OCI-LY3 (cell line): ENCODE results near the gene PAPSS2.

Experiments used
- H2AFZ ChIP-seq: fragments of 200-600, 300-600 bp; shearing (Covaris generic); 2 replicates; pipeline ENCODE4 v1.6.0; 2014; ENCODE audit warnings: antibody characterized with exemption, low read depth, low read length
- H3K27ac ChIP-seq: fragments of 200-600, 300-600 bp; sonication (generic); 2 replicates; pipeline ENCODE4 v1.5.1; 2014; ENCODE audit warnings: mild to moderate bottlenecking, low read length, moderate library complexity, mixed read lengths
- H3K27me3 ChIP-seq: fragments of 200-600, 300-600 bp; sonication (generic); 2 replicates; pipeline ENCODE4 v1.6.1; 2014; ENCODE audit warnings: low read depth, low read length, mixed read lengths
- H3K36me3 ChIP-seq: fragments of 200-600, 300-600 bp; sonication (generic); replicated peaks from 2 replicates; pipeline ENCODE3; 2014; ENCODE audit warnings: low read depth, low read length, mixed read lengths
- H3K4me1 ChIP-seq: fragments of 300-600, 200-600 bp; sonication (generic); 2 replicates; pipeline ENCODE4 v1.6.1; 2014; ENCODE audit warnings: low read length, mixed read lengths
- H3K4me2 ChIP-seq: fragments of 200-600, 300-600 bp; sonication (generic); 2 replicates; pipeline ENCODE4 v1.6.1; 2014; ENCODE audit warnings: low read length, mixed read lengths
- H3K4me3 ChIP-seq: fragments of 300-600, 200-600 bp; sonication (generic); 2 replicates; pipeline ENCODE4 v1.5.1; 2014; ENCODE audit warnings: antibody characterized with exemption, mild to moderate bottlenecking, low read length, moderate library complexity
- H3K79me2 ChIP-seq: fragments of 300-600, 200-600 bp; shearing (Covaris generic); 2 replicates; pipeline ENCODE4 v1.6.1; 2014; ENCODE audit warnings: mild to moderate bottlenecking, low read length, mixed read lengths
- H3K9ac ChIP-seq: fragments of 300-600, 200-600 bp; shearing (Covaris generic); 2 replicates; pipeline ENCODE4 v1.6.0; 2014; ENCODE audit warnings: mild to moderate bottlenecking, low read length, moderate library complexity
- H3K9me3 ChIP-seq: fragments of 200-600, 300-600 bp; shearing (Covaris generic); 2 replicates; pipeline ENCODE4 v1.6.1; 2014; ENCODE audit warnings: low read length, mixed read lengths; ENCODE audit not compliant: insufficient read depth
- H4K20me1 ChIP-seq: fragments of 200-600, 300-600 bp; sonication (generic); 2 replicates; pipeline ENCODE4 v1.6.1; 2016; ENCODE audit warnings: low read length, mixed read lengths; ENCODE audit not compliant: insufficient read depth
- CTCF ChIP-seq: fragments of 200-600, 300-600 bp; sonication (generic); IDR thresholded peaks from 2 replicates; pipeline ENCODE4 v1.5.1; 2014; ENCODE audit warnings: antibody characterized with exemption, low read length, low read depth
- EZH2phosphoT487 ChIP-seq: fragments of 200-600 bp; shearing (Covaris generic); IDR thresholded peaks from 2 replicates; pipeline ENCODE4 v1.6.1; 2018; ENCODE audit warnings: antibody characterized with exemption, mixed run types, low read depth

The PAPSS2 gene

GRCh38 chr10:87675396-87676376, 16.0 kb downstream of the PAPSS2 start:
- no peak for TF ChIP-seq EZH2phosphoT487
- TF ChIP-seq CTCF, result no peak
- Histone ChIP-seq H3K36me3 (no peaks in the 10 kb centered on the region), H3K4me1 (0 out of 2 replicates have a peak, but pooled peaks cover 4% of the 10 kb centered on the region), H3K4me3 (no peak overlapping the region), H3K9me3 (no peaks in the 10 kb centered on the region), H3K4me2 (no peak overlapping the region), H3K27me3 (0 out of 2 replicates have a peak, but pooled peaks cover 1% of the 10 kb centered on the region), H3K27ac (no peak overlapping the region), H3K79me2 (no peaks in the 10 kb centered on the region), H4K20me1 (no peaks in the 10 kb centered on the region), H3K9ac (no peak overlapping the region), H2AFZ (no peak overlapping the region)

- Histone ChIP-seq H3K27me3 (0 out of 2 replicates have a peak, but pooled peaks cover 5% of the 10 kb centered on the region), H3K27ac (no peak overlapping the region), H3K9me3 (no peaks in the 10 kb centered on the region), H3K4me1 (0 out of 2 replicates have a peak, but pooled peaks cover 4% of the 10 kb centered on the region), H3K4me3 (no peak overlapping the region), H2AFZ (no peak overlapping the region), H3K36me3 (no peaks in the 10 kb centered on the region), H3K4me2 (no peak overlapping the region), H3K9ac (no peak overlapping the region), H3K79me2 (no peaks in the 10 kb centered on the region), H4K20me1 (no peaks in the 10 kb centered on the region)
- no peak for TF ChIP-seq EZH2phosphoT487
Observed at GRCh38 chr10:87677595-87677994, 17.9 kb downstream of the PAPSS2 start.

GRCh38 chr10:87678302-87678701, 18.6 kb downstream of the PAPSS2 start:
- TF ChIP-seq EZH2phosphoT487, result no peak
- TF ChIP-seq CTCF, result no peak
- Histone ChIP-seq H3K27me3 (0 out of 2 replicates have a peak, but pooled peaks cover 5% of the 10 kb centered on the region), H3K27ac (no peak overlapping the region), H3K79me2 (no peaks in the 10 kb centered on the region), H3K9ac (no peak overlapping the region), H2AFZ (no peak overlapping the region), H3K4me2 (no peak overlapping the region), H3K4me1 (0 out of 2 replicates have a peak, but pooled peaks cover 4% of the 10 kb centered on the region), H3K36me3 (no peaks in the 10 kb centered on the region), H3K9me3 (no peaks in the 10 kb centered on the region), H3K4me3 (no peak overlapping the region), H4K20me1 (no peaks in the 10 kb centered on the region)

- no peaks in the 10 kb centered on the region for H3K79me2 ChIP-seq
Observed at GRCh38 chr10:87683356-87683755, 23.7 kb downstream of the PAPSS2 start.

More at GRCh38 chr10:87683356-87683755, 23.7 kb downstream of the PAPSS2 start:
- Histone ChIP-seq H3K27ac (no peak overlapping the region), H3K36me3 (no peaks in the 10 kb centered on the region), H3K27me3 (0 out of 2 replicates have a peak, but pooled peaks cover 5% of the 10 kb centered on the region), H3K4me2 (no peak overlapping the region), H4K20me1 (no peaks in the 10 kb centered on the region), H3K4me3 (no peak overlapping the region), H3K9me3 (no peaks in the 10 kb centered on the region), H2AFZ (no peak overlapping the region), H3K4me1 (no peaks in the 10 kb centered on the region), H3K9ac (no peak overlapping the region)
- no peak for TF ChIP-seq CTCF
- no peak for TF ChIP-seq EZH2phosphoT487
